SK-N-SH treated with all-trans-retinoic acid at 6 μM for 48 hours (cell line): ENCODE results near the gene SCGB1C2.

Experiments used
- ATAC-seq: fragments of 200-7000 bp; cut with Tn5 transposase; 3 replicates; pipeline ENCODE4 v1.9.1; 2020; ENCODE audit warnings: mild to moderate bottlenecking, moderate library complexity
- BACH2 ChIP-seq: fragments of 250-450 bp; sonication (Bioruptor Pico); IDR thresholded peaks from 2 replicates; pipeline ENCODE4 v1.9.0; 2021; ENCODE audit warnings: mild to moderate bottlenecking, borderline replicate concordance
- CREB5 ChIP-seq: fragments of 250-450 bp; sonication (Bioruptor Pico); IDR thresholded peaks from 2 replicates; pipeline ENCODE4 v1.5.1; 2020; ENCODE audit warnings: low read depth, mild to moderate bottlenecking, moderate library complexity
- CSDC2 ChIP-seq: fragments of 250-450 bp; sonication (Bioruptor Pico); IDR thresholded peaks from 2 replicates; pipeline ENCODE4 v1.5.0; 2020; ENCODE audit warnings: mild to moderate bottlenecking, moderate library complexity
- ESRRG ChIP-seq: fragments of 250-450 bp; sonication (Bioruptor Pico); IDR thresholded peaks from 2 replicates; pipeline ENCODE4 v1.6.1; 2021; ENCODE audit warnings: mild to moderate bottlenecking
- GLIS3 ChIP-seq: fragments of 250-450 bp; sonication (Bioruptor Pico); IDR thresholded peaks from 2 replicates; pipeline ENCODE4 v1.5.0; 2020; ENCODE audit warnings: mild to moderate bottlenecking, moderate library complexity
- ISL1 ChIP-seq: fragments of 250-450 bp; sonication (Bioruptor Pico); IDR thresholded peaks from 2 replicates; pipeline ENCODE4 v2.1.2; 2022; ENCODE audit warnings: mild to moderate bottlenecking, moderate library complexity
- OSR1 ChIP-seq: fragments of 250-450 bp; sonication (Bioruptor Pico); IDR thresholded peaks from 2 replicates; pipeline ENCODE4 v1.8.0; 2022; ENCODE audit warnings: moderate library complexity, mild to moderate bottlenecking, inconsistent platforms
- PATZ1 ChIP-seq: fragments of 250-450 bp; sonication (Bioruptor Pico); IDR thresholded peaks from 2 replicates; pipeline ENCODE4 v1.8.0; 2020; ENCODE audit warnings: mild to moderate bottlenecking, moderate library complexity, borderline replicate concordance
- POU6F1 ChIP-seq: fragments of 250-450 bp; sonication (Bioruptor Pico); IDR thresholded peaks from 2 replicates; pipeline ENCODE4 v1.8.0; 2021; ENCODE audit warnings: low read depth, mild to moderate bottlenecking, moderate library complexity, borderline replicate concordance
- RARB ChIP-seq: fragments of 250-450 bp; sonication (Bioruptor Pico); IDR thresholded peaks from 2 replicates; pipeline ENCODE4 v1.8.0; 2021; ENCODE audit warnings: mild to moderate bottlenecking, moderate library complexity
- TCF4 ChIP-seq: fragments of 250-450 bp; sonication (Bioruptor Pico); IDR thresholded peaks from 2 replicates; pipeline ENCODE4 v1.8.0; 2021; ENCODE audit warnings: mild to moderate bottlenecking, moderate library complexity, borderline replicate concordance
- TOX ChIP-seq: fragments of 250-450 bp; sonication (Bioruptor Pico); IDR thresholded peaks from 2 replicates; pipeline ENCODE4 v1.8.0; 2021; ENCODE audit warnings: mild to moderate bottlenecking, moderate library complexity, borderline replicate concordance
- ZC3H10 ChIP-seq: fragments of 250-450 bp; sonication (Bioruptor Pico); IDR thresholded peaks from 2 replicates; pipeline ENCODE4 v1.5.1; 2021; ENCODE audit warnings: mild to moderate bottlenecking, moderate library complexity
- ZFP3 ChIP-seq: fragments of 250-450 bp; sonication (Bioruptor Pico); IDR thresholded peaks from 2 replicates; pipeline ENCODE4 v1.5.0; 2020; ENCODE audit warnings: mild to moderate bottlenecking, moderate library complexity
- ZFP30 ChIP-seq: fragments of 450-650 bp; formaldehyde crosslinking; IDR thresholded peaks from 2 replicates; pipeline ENCODE4 v1.5.0; 2022; ENCODE audit warnings: mild to moderate bottlenecking, moderate library complexity
- ZNF565 ChIP-seq: fragments of 450-650 bp; formaldehyde crosslinking; conservative IDR thresholded peaks from 2 replicates; pipeline ENCODE4 v1.5.0; 2020; ENCODE audit warnings: low read depth, mild to moderate bottlenecking, moderate library complexity
- ZNF70 ChIP-seq: fragments of 450-650 bp; formaldehyde crosslinking; IDR thresholded peaks from 2 replicates; pipeline ENCODE4 v1.5.0; 2020; ENCODE audit warnings: mild to moderate bottlenecking, moderate library complexity
- ZNF8 ChIP-seq: fragments of 450-650 bp; formaldehyde crosslinking; IDR thresholded peaks from 2 replicates; pipeline ENCODE4 v1.5.0; 2020; ENCODE audit warnings: mild to moderate bottlenecking, moderate library complexity
- TF ChIP-seq, protein P1 (sequence below): fragments of 250-450 bp; sonication (Bioruptor Pico); IDR thresholded peaks from 2 replicates; pipeline ENCODE4 v1.5.0; 2020; ENCODE audit warnings: mild to moderate bottlenecking, moderate library complexity
- TF ChIP-seq, protein P2 (sequence below): fragments of 250-450 bp; sonication (Bioruptor Pico); IDR thresholded peaks from 2 replicates; pipeline ENCODE4 v1.5.1; 2021; ENCODE audit warnings: mild to moderate bottlenecking, moderate library complexity

SCGB1C2 gene

DNA sequence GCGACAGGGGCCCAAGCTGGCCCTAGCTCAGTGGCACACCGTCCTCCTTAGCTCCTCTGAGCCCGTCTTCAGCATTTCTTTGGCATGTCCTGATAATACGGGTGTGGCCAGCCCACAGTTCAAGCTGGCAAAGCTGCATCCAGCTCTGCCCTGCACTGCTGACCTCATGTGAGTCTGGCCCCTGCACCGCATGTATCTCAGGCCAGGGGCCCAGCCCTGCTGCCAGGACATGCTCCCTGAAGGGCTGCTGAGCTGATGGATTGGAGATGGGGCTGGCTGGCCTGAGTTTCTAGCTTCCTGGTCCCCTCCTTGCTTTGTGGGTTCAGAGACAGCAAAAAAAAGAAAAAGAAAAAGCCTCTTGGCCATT lies 41.7 kb downstream of the SCGB1C2 start:
- ATAC-seq = peak; percentile 31; the same call in 1 of the 3 replicates
- no peak for TF ChIP-seq PATZ1
- no peak for TF ChIP-seq OSR1
- TF ChIP-seq POU6F1 (CRISPR knock-in tag) = no peak
- TF ChIP-seq CSDC2 (CRISPR knock-in tag) = no peak
- TF ChIP-seq ESRRG (CRISPR knock-in tag) = no peak
- no peak for TF ChIP-seq ZNF8
- TF ChIP-seq GLIS3 (CRISPR knock-in tag) = no peak
- TF ChIP-seq, all 23 proteins: peak for 0

DNA sequence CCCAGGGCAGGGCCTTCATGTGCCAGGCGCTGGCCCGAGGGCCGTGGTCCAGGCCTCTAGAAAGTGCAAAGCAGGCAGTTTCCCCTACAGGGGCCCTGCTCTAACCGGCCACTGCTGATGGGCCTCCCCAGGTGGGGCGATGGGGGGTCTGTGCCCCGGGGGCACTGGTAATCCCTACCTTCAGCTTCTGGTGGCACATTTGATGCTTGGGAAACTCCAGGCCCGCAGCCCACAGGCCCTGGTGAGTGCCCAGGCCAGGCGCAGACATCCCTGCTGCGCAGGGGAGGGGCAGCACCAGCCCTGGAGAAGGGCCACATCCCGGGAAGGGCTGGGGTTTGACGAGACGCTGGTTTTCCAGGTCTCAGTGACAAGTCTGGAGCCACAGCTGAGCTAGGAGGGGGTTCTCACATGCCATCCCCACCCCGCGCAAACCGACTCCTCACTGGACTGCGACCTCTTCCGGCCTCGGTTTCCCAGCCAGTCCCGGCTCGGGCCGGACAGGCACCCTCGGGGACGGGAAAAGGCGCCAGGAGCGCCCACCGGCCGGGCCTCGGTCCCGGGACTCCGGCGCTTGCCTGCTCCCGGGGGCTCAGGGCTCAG lies 42.5 kb downstream of the SCGB1C2 start:
- no peak for TF ChIP-seq OSR1
- no peak for TF ChIP-seq ESRRG (CRISPR knock-in tag)
- no peak for TF ChIP-seq ZFP30 (CRISPR knock-in tag)
- TF ChIP-seq PATZ1 = no peak
- TF ChIP-seq RARB (CRISPR knock-in tag) = no peak
- no peak for TF ChIP-seq TCF4 (CRISPR knock-in tag)
- no peak for TF ChIP-seq ZNF70
- TF ChIP-seq POU6F1 (CRISPR knock-in tag) = no peak
- no peak for TF ChIP-seq BACH2 (CRISPR knock-in tag)
- TF ChIP-seq ZFP3 = no peak
- no peak for TF ChIP-seq ZNF565 (CRISPR knock-in tag)
- TF ChIP-seq, protein P1, sequence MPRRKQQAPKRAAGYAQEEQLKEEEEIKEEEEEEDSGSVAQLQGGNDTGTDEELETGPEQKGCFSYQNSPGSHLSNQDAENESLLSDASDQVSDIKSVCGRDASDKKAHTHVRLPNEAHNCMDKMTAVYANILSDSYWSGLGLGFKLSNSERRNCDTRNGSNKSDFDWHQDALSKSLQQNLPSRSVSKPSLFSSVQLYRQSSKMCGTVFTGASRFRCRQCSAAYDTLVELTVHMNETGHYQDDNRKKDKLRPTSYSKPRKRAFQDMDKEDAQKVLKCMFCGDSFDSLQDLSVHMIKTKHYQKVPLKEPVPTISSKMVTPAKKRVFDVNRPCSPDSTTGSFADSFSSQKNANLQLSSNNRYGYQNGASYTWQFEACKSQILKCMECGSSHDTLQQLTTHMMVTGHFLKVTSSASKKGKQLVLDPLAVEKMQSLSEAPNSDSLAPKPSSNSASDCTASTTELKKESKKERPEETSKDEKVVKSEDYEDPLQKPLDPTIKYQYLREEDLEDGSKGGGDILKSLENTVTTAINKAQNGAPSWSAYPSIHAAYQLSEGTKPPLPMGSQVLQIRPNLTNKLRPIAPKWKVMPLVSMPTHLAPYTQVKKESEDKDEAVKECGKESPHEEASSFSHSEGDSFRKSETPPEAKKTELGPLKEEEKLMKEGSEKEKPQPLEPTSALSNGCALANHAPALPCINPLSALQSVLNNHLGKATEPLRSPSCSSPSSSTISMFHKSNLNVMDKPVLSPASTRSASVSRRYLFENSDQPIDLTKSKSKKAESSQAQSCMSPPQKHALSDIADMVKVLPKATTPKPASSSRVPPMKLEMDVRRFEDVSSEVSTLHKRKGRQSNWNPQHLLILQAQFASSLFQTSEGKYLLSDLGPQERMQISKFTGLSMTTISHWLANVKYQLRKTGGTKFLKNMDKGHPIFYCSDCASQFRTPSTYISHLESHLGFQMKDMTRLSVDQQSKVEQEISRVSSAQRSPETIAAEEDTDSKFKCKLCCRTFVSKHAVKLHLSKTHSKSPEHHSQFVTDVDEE (CRISPR knock-in tag) = no peak
- no peak for TF ChIP-seq ZNF8
- no peak for TF ChIP-seq GLIS3 (CRISPR knock-in tag)
- no peak for TF ChIP-seq CREB5 (CRISPR knock-in tag)
- TF ChIP-seq ZC3H10 (CRISPR knock-in tag) = no peak
- TF ChIP-seq CSDC2 (CRISPR knock-in tag) = no peak
- no peak for TF ChIP-seq TOX
- no peak for TF ChIP-seq ISL1 (CRISPR knock-in tag)
- TF ChIP-seq, protein P2, sequence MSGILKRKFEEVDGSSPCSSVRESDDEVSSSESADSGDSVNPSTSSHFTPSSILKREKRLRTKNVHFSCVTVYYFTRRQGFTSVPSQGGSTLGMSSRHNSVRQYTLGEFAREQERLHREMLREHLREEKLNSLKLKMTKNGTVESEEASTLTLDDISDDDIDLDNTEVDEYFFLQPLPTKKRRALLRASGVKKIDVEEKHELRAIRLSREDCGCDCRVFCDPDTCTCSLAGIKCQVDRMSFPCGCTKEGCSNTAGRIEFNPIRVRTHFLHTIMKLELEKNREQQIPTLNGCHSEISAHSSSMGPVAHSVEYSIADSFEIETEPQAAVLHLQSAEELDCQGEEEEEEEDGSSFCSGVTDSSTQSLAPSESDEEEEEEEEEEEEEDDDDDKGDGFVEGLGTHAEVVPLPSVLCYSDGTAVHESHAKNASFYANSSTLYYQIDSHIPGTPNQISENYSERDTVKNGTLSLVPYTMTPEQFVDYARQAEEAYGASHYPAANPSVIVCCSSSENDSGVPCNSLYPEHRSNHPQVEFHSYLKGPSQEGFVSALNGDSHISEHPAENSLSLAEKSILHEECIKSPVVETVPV = no peak
- ATAC-seq = no peak
